H1 (cell line): ENCODE measurements around the gene KIZ. TPM values are rescaled to one million over a fixed set of nuclear protein-coding genes. Genes with fewer than 3 reads are reported as not detected.
A peak's percentile ranks its signal among the peaks of the same experiment; 100 is the strongest.

Source experiments
- CTCF ChIA-PET: fragments of 300-600 bp; sonication (Branson Sonifier 250); formaldehyde crosslinking; loops from one replicate; lab custom pipeline; 2021; ENCODE audit not compliant: partially characterized antibody; lab: Charles Lee
- POLR2A ChIA-PET: fragments of 300-600 bp; sonication (Branson Sonifier 250); formaldehyde crosslinking; loops from one replicate; lab custom pipeline; 2021; ENCODE audit warnings: inconsistent platforms; ENCODE audit not compliant: partially characterized antibody; lab: Charles Lee
- DNase-seq, 2 experiments: peaks; one replicate each; pipeline versions ENCODE4 v3.0.0 to v3.0.0-alpha.2; 2010 to 2022; ENCODE audit warnings: low spot score in 2 of 2, low read depth in 1 of 2, mixed read lengths in 1 of 2
- FAIRE-seq: peaks from 2 replicates; lab custom pipeline; 2011; peaks lifted over from hg19 to GRCh38; lab: Jason Lieb, UNC
- H2AFZ ChIP-seq: 2 replicates; pipeline ENCODE4 v1.8.1; 2012; ENCODE audit warnings: low read length, inconsistent platforms
- H2AK5ac ChIP-seq: 2 replicates; pipeline ENCODE4 v1.6.1; 2013; ENCODE audit warnings: low read depth, low read length
- H2BK120ac ChIP-seq: replicated peaks from 2 replicates; pipeline ENCODE3; 2013; ENCODE audit warnings: low read depth, low read length, inconsistent platforms
- H2BK12ac ChIP-seq: 2 replicates; pipeline ENCODE4 v1.6.1; 2013; ENCODE audit warnings: low read depth, low read length
- H2BK15ac ChIP-seq: 2 replicates; pipeline ENCODE4 v1.6.1; 2013; ENCODE audit warnings: low read length
- H2BK20ac ChIP-seq: 2 replicates; pipeline ENCODE4 v1.6.1; 2013; ENCODE audit warnings: low read length
- H2BK5ac ChIP-seq: 2 replicates; pipeline ENCODE4 v1.6.1; 2013; ENCODE audit warnings: low read depth, low read length
- H3K14ac ChIP-seq: 2 replicates; pipeline ENCODE4 v1.6.1; 2013; ENCODE audit warnings: inconsistent platforms; ENCODE audit not compliant: insufficient read length
- H3K18ac ChIP-seq: 2 replicates; pipeline ENCODE4 v1.6.1; 2013; ENCODE audit warnings: low read length; ENCODE audit errors: extremely low read depth
- H3K23ac ChIP-seq: 2 replicates; pipeline ENCODE4 v1.6.1; 2013; ENCODE audit warnings: inconsistent platforms; ENCODE audit not compliant: insufficient read length
- H3K23me2 ChIP-seq: 2 replicates; pipeline ENCODE4 v1.6.1; 2013; ENCODE audit warnings: low read depth, low read length
- H3K27ac ChIP-seq: 2 replicates; pipeline ENCODE4 v1.6.1; 2011; ENCODE audit warnings: low read depth, low read length, inconsistent platforms
- H3K27me3 ChIP-seq, 4 experiments: replicated peaks in 1 of 4; 1 replicate in 1 of 4; 2 replicates in 3 of 4; pipeline versions ENCODE4 v1.6.1 to v1.8.1; 2011 to 2013; ENCODE audit warnings: low read length in 3 of 4, mild to moderate bottlenecking in 3 of 4, inconsistent platforms in 2 of 4, mixed read lengths in 2 of 4, moderate library complexity in 1 of 4; ENCODE audit not compliant: control insufficient read depth in 3 of 4, insufficient read depth in 3 of 4; ENCODE audit errors: extremely low read depth in 1 of 4
- H3K36me3 ChIP-seq, 4 experiments: 2 replicates each; pipeline versions ENCODE4 v1.6.1 to v1.8.1; 2011 to 2013; ENCODE audit warnings: mild to moderate bottlenecking in 4 of 4, low read length in 3 of 4, moderate library complexity in 2 of 4, control low read depth in 1 of 4, inconsistent platforms in 1 of 4; ENCODE audit not compliant: insufficient read depth in 4 of 4, control insufficient read depth in 2 of 4
- H3K4ac ChIP-seq: replicated peaks from 2 replicates; pipeline ENCODE3; 2013; ENCODE audit warnings: low read length, low read depth, mixed read lengths, inconsistent platforms; ENCODE audit not compliant: insufficient read length
- H3K4me1 ChIP-seq, 4 experiments: replicated peaks in 1 of 4; 1 replicate in 1 of 4; 2 replicates in 3 of 4; pipeline versions ENCODE4 v1.6.1 to v1.8.1; 2011 to 2013; ENCODE audit warnings: low read length in 3 of 4, inconsistent platforms in 2 of 4, mixed read lengths in 1 of 4; ENCODE audit not compliant: insufficient read depth in 4 of 4, control insufficient read depth in 3 of 4
- H3K4me2 ChIP-seq, 2 experiments: 2 replicates each; pipeline versions ENCODE4 v1.6.1 to v1.8.1; 2011 to 2013; ENCODE audit warnings: low read depth in 2 of 2, low read length in 2 of 2, control low read depth in 1 of 2, inconsistent platforms in 1 of 2, mild to moderate bottlenecking in 1 of 2; ENCODE audit not compliant: insufficient read depth in 1 of 2
- H3K4me3 ChIP-seq, 4 experiments: fragments of 200-600, 300-600 bp in 1 of 4; sonication (generic), shearing (Covaris generic), sonication (Bioruptor Twin) in 1 of 4; 2 replicates each; pipeline versions ENCODE4 v1.5.1 to v1.8.1; 2011 to 2016; ENCODE audit warnings: low read length in 4 of 4, low read depth in 3 of 4, control low read depth in 2 of 4, inconsistent platforms in 2 of 4, mild to moderate bottlenecking in 2 of 4, mixed read lengths in 1 of 4, moderate library complexity in 1 of 4; ENCODE audit not compliant: insufficient read depth in 2 of 4; ENCODE audit errors: extremely low read depth in 1 of 4
- H3K56ac ChIP-seq: replicated peaks from 2 replicates; pipeline ENCODE3; 2013; ENCODE audit warnings: low read depth, mild to moderate bottlenecking, mixed read lengths, low read length, inconsistent platforms; ENCODE audit not compliant: insufficient read length
- H3K79me1 ChIP-seq: 2 replicates; pipeline ENCODE4 v1.6.1; 2013; ENCODE audit warnings: low read depth, low read length, control low read depth
- H3K79me2 ChIP-seq, 2 experiments: 2 replicates each; pipeline versions ENCODE4 v1.6.1 to v1.8.1; 2012 to 2013; ENCODE audit warnings: low read length in 2 of 2, mild to moderate bottlenecking in 2 of 2, inconsistent platforms in 1 of 2; ENCODE audit not compliant: insufficient read depth in 2 of 2, control insufficient read depth in 1 of 2
- H3K9ac ChIP-seq, 4 experiments: replicated peaks in 1 of 4; 1 replicate in 1 of 4; 2 replicates in 3 of 4; pipeline versions ENCODE4 v1.6.1 to v1.8.1; 2011 to 2013; ENCODE audit warnings: low read depth in 3 of 4, low read length in 3 of 4, control low read depth in 2 of 4, mild to moderate bottlenecking in 2 of 4, moderate library complexity in 2 of 4, inconsistent platforms in 1 of 4; ENCODE audit errors: extremely low read depth in 1 of 4
- H3K9me3 ChIP-seq, 2 experiments: 2 replicates each; pipeline versions ENCODE4 v1.6.1 to v1.8.1; 2012 to 2013; ENCODE audit warnings: mild to moderate bottlenecking in 2 of 2, moderate library complexity in 2 of 2, control low read depth in 1 of 2, inconsistent platforms in 1 of 2, low read depth in 1 of 2, low read length in 1 of 2, mixed read lengths in 1 of 2; ENCODE audit not compliant: insufficient read depth in 2 of 2
- H4K20me1 ChIP-seq, 2 experiments: replicated peaks in 1 of 2; 2 replicates each; pipeline versions ENCODE3 to v1.8.1; 2011 to 2013; ENCODE audit warnings: inconsistent platforms in 2 of 2, low read length in 2 of 2, mild to moderate bottlenecking in 1 of 2; ENCODE audit not compliant: insufficient read depth in 2 of 2, control insufficient read depth in 1 of 2
- H4K5ac ChIP-seq: 2 replicates; pipeline ENCODE4 v1.6.1; 2013; ENCODE audit warnings: low read length, low read depth, mixed read lengths, inconsistent platforms; ENCODE audit not compliant: insufficient read length
- H4K8ac ChIP-seq: 2 replicates; pipeline ENCODE4 v1.8.0; 2013; ENCODE audit warnings: mild to moderate bottlenecking, moderate library complexity, low read length, inconsistent platforms; ENCODE audit not compliant: insufficient read depth; ENCODE audit errors: extremely low read depth
- H4K91ac ChIP-seq: replicated peaks from 2 replicates; pipeline ENCODE3; 2013; ENCODE audit warnings: low read length, mixed read lengths, inconsistent platforms; ENCODE audit not compliant: insufficient read length
- BACH1 ChIP-seq: IDR thresholded peaks from 2 replicates; pipeline ENCODE4 v1.6.1; 2012; ENCODE audit warnings: low read length, improper control_type of control experiment
- BCL11A ChIP-seq, 2 experiments: IDR thresholded peaks; one replicate each; pipeline ENCODE4 v1.6.1; 2011; ENCODE audit warnings: low read depth in 2 of 2, low read length in 2 of 2, mild to moderate bottlenecking in 2 of 2
- CBX5 ChIP-seq: fragments of 300-800, 300-1000 bp; sonication (generic); IDR thresholded peaks from 2 replicates; pipeline ENCODE4 v1.7.1; 2016; ENCODE audit warnings: antibody characterized with exemption, low read length, low read depth
- EZH2 ChIP-seq: fragments of 200-600 bp; sonication (generic); IDR thresholded peaks from 2 replicates; pipeline ENCODE4 v1.7.1; 2012; ENCODE audit warnings: low read depth, mild to moderate bottlenecking, moderate library complexity, low read length, inconsistent platforms; ENCODE audit not compliant: severe bottlenecking
- GTF2F1 ChIP-seq: IDR thresholded peaks from 2 replicates; pipeline ENCODE4 v1.6.1; 2012; ENCODE audit warnings: low read depth, low read length, improper control_type of control experiment, borderline replicate concordance
- MAFK ChIP-seq: IDR thresholded peaks from 2 replicates; pipeline ENCODE4 v1.6.1; 2012; ENCODE audit warnings: low read depth, mild to moderate bottlenecking, improper control_type of control experiment, low read length
- RBBP5 ChIP-seq: IDR thresholded peaks from 2 replicates; pipeline ENCODE4 v1.7.1; 2012; ENCODE audit warnings: low read depth, mild to moderate bottlenecking, inconsistent platforms, low read length, moderate library complexity, borderline replicate concordance
- TBP ChIP-seq: IDR thresholded peaks from 2 replicates; pipeline ENCODE4 v1.6.1; 2011; ENCODE audit warnings: low read depth, low read length, improper control_type of control experiment
- WGBS, 2 experiments: shearing (Covaris generic) in 1 of 2; methylation state at CpG; one replicate each; pipeline versions ENCODE4 v1.1.6 to v1.1.7; 2013 to 2015; ENCODE audit warnings: low lambda C conversion rate in 2 of 2, mixed read lengths in 2 of 2, inconsistent platforms in 1 of 2, low coverage in 1 of 2, missing lambda C conversion rate in 1 of 2; ENCODE audit not compliant: insufficient replicate concordance in 2 of 2, insufficient coverage in 1 of 2, insufficient read length in 1 of 2; ENCODE audit errors: extremely low coverage in 1 of 2, missing lambda C conversion rate in 1 of 2; 5-methylcytosine and 5-hydroxymethylcytosine counted together
- polyA plus RNA-seq, 7 experiments: library from polyadenylated mRNA; depleted of rRNA in 3 of 7; stranded (reverse) in 5 of 7; unstranded in 2 of 7; fragments of >200 nt in 5 of 7; fragments of 200-250 nt in 2 of 7; gene quantifications; 1 replicate in 5 of 7; 2 replicates in 1 of 7; 4 replicates in 1 of 7; pipeline versions ENCODE4 v1.2.1 to v1.2.3, GENCODE V29; 2011 to 2013; ENCODE audit warnings: missing spikeins in 2 of 7, mixed read lengths in 2 of 7
- total RNA-seq: library from RNA; stranded (reverse); fragmentation: NEBNext Ultra II Directional; extraction: Animal tissue kit (Norgen Biotek cat#: 25700); gene quantifications from 2 replicates; pipeline ENCODE4 v1.2.1, GENCODE V29; 2021
- TF ChIP-seq, protein P1 (sequence below): IDR thresholded peaks from 2 replicates; pipeline ENCODE4 v1.6.1; 2012; ENCODE audit warnings: inconsistent platforms

KIZ gene
- total and polyA plus RNA-seq, 2 of the 8 experiments (the other 6 are each of a cell fraction or from before 2014, with no cell fraction given): 13.0 to 51.7 TPM

DNA sequence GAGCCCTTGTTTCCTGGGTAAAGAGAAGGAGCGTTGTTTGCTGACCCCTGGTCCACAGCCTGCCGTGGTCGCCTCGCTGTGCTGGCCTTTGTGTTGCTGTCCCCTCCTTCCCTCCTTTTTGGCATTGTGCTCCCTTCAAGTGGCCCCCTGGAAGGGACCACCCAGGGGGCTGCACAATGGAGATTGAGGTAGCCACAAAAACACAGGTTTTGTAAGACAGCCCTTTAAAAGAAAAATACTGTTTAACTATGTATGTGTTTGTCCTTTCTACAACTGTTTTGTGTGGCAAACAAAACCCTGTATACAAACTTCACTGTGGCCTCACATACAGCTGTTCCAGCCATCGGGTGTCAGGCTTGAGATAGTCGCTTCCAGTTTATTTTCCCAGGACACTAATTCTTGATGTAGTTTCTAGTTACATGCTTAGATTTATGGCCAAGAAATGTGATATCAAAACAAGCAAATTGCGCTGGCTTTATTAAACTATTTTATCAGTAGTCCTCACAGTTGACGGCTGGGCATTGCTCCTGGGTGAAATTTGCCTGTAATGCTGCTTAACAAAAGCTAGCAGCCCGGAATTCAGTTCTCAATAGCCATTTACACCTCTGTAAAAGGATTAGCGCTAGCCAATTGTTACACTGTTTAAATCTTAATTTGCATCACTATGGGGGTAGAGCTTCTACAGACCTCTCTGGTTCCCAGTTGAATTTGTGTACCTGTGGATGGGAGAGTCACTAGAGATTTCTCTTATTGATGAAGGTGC, 64.1 kb downstream of the KIZ start:
- FAIRE-seq (peak; percentile 97), DNase-seq (peak; percentile 75 to 82)
- Histone ChIP-seq H4K20me1 (no peaks in the 10 kb centered on the region), H3K23ac (no peak overlapping the region), H3K56ac (peak overlapping the region; percentile 17), H3K27me3 (no peaks in the 10 kb centered on the region), H4K5ac (peak overlapping the region; percentile 10), H3K4me1 (peaks cover 8 to 23% (median 20%) of the 10 kb centered on the region in 4 experiments; a peak in 6 of 7 replicates), H2BK15ac (no peak overlapping the region), H3K9me3 (no peaks in the 10 kb centered on the region), H2BK120ac (peak overlapping the region; percentile 82), H2BK12ac (peak overlapping the region; percentile 10; the same call in 1 of the 2 replicates), H2BK5ac (peak overlapping the region; percentile 53), H3K18ac (no peak overlapping the region), H3K79me2 (no peaks in the 10 kb centered on the region; a peak in 1 of 4 replicates), H3K36me3 (no peaks in the 10 kb centered on the region), H3K27ac (peak overlapping the region; percentile 87), H3K79me1 (no peaks in the 10 kb centered on the region), H2AK5ac (no peak overlapping the region; the same call in 1 of the 2 replicates), H4K8ac (no peak overlapping the region), H2AFZ (no peak overlapping the region), H3K23me2 (no peaks in the 10 kb centered on the region), H3K4me3 (peak overlapping the region in 3 of 4 experiments; percentile 23 to 51 (median 27); a peak in 4 of 8 replicates), H3K4ac (peak overlapping the region; percentile 54), H3K4me2 (peak overlapping the region; percentile 27 to 62), H4K91ac (peak overlapping the region; percentile 66), H3K14ac (no peak overlapping the region), H3K9ac (peak overlapping the region in 3 of 4 experiments; percentile 22 to 66 (median 29); a peak in 2 of 7 replicates), H2BK20ac (0 out of 2 replicates have a peak overlapping the region, but pooled peaks have one; percentile 16)
- CTCF ChIA-PET: interaction anchor here (0.6 to 1.8 kb wide), 3 partner anchors 45 to 643 kb away, joined by 3 to 5 read pairs (median 3); no protein-coding TSS in a partner anchor
- POLR2A ChIA-PET: interaction anchor here (0.7 to 3.6 kb wide), 21 partner anchors 8 to 1138 kb away, joined by 3 to 31 read pairs (median 4); partner anchors contain the start of genes CFAP61, CRNKL1, KIZ and XRN2
- WGBS, 2 experiments: 2% methylated on average over 10 of the region's 10 CpGs; no CpG with 5 or more reads in 1 of the 2 experiments
- peak; percentile 73 for TF ChIP-seq TBP
- peak; percentile 78 to 87 for TF ChIP-seq BCL11A (IDR thresholded peaks at IDR 0.05; ENCODE audit: low read depth in 2 of 2, low read length in 2 of 2)
- no peak for TF ChIP-seq MAFK
- TF ChIP-seq BACH1: no peak
- no peak for TF ChIP-seq EZH2
- no peak for TF ChIP-seq RBBP5
- TF ChIP-seq, protein P1, sequence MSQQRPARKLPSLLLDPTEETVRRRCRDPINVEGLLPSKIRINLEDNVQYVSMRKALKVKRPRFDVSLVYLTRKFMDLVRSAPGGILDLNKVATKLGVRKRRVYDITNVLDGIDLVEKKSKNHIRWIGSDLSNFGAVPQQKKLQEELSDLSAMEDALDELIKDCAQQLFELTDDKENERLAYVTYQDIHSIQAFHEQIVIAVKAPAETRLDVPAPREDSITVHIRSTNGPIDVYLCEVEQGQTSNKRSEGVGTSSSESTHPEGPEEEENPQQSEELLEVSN: peak; percentile 87
- no peak for TF ChIP-seq GTF2F1
- TF ChIP-seq CBX5: no peak
